Measurements from ENCODE around the gene LRRK1. TPM values are rescaled to one million over a fixed set of nuclear protein-coding genes. Genes with fewer than 3 reads are reported as not detected.

The LRRK1 gene
- total RNA-seq, 4 donors from 2014 or later: 5.7 to 12.0 (median 10.0) TPM

DNA sequence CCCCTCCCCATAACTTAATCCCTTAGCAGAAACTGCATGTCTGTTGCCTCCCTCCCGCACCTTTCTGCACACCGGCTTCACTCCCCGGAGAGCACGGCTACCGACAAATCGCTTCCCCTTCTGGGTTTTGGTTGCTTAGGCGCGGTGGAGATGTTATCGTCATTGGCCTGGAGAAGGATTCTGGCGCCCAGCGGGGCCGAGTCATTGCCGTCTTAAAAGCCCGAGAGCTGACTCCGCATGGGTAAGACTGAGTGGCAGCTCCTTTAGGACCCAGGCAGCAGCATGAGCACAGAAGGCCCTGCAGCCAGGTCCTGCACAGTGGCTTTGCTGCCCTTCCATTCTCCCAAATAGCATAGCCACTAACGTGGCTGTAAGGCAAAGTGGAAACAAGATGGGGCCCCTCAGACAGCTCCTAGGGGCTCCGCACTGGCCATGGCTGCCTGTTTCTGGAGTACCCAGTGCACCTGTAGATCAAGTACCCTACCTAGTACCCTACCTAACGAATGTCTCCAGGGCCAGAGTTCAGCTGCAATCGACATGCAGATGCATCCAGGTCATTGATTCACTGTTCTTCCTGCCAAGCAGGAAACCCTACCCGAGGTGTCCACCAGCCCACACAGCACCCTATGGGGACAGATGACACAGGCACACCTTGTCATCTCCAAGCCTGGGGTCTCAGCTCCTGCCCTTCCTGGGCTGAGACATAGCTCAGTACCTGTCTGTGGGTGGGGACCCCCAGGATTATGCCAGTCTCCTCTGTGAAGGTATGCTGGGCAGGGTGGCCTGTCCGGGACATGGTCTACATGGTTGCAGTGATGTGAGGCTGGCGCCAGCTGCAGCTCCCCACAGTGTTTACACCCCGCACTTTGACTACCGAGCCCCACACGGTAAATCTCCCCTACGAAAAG, 147.6 kb downstream of the LRRK1 start:
- DNase-seq: no peak
- H3K4me3 ChIP-seq: no peak overlapping the region
- no peak overlapping the region for H3K27ac ChIP-seq
- no peak for TF ChIP-seq POLR2A (IDR thresholded peaks at IDR 0.05)
- peaks cover 5 to 37% (median 24%) of the 10 kb centered on the region in 3 donors for H3K4me1 ChIP-seq
- peaks cover 0 to 62% (median 0%) of the 10 kb centered on the region in 3 donors for H3K36me3 ChIP-seq
- WGBS, 2 donors: 79 to 93% methylated on average over 8 to 11 of the region's 26 CpGs
- H3K9me3 ChIP-seq: no peaks in the 10 kb centered on the region
- intact Hi-C loops (cut with DNase I): no loop called here
- H3K27me3 ChIP-seq: no peaks in the 10 kb centered on the region

DNA sequence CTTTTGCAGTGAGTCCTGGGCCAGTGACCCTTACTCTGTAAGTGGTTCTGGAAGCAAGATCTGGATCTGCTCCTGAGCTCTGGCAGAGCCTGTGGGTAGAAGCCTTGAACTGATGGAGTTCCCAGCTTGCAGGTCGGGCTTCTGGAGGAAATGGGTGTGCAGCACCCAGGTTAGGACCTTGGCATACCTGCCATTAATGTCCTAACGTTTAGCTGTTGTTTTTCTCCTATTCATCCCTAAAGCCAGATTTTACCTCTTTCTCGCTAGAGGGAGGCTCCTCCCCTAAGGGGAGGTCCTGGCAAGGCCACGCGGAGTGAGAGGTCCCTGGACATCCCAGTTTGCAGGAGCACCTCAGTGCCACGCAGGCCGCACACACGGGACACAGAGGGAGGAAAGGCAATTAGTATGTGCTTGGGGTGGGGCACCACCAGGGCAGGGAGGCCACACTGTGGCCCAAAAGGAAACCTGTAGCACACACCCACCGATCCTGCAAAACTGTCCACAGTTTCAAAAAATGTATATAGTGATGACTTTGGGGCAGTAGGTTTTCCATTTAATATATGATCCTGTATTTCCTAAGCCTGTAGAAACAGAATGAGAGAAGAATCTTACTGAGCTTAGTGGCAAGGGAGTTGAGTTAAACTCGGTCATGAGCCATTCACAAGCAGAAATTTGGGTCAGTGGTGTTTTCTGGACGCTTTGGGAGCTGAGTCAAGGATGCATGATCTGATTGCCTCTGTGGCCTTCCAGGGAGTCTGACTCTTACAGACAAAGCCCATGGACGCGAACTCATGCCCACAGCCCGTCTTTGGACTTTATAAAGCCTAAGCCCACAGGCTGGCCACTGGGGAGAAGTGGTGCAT, 148.7 kb downstream of the LRRK1 start:
- no peak for DNase-seq
- TF ChIP-seq CTCF (IDR thresholded peaks at IDR 0.05): no peak
- no peak for TF ChIP-seq POLR2A (IDR thresholded peaks at IDR 0.05)
- WGBS, 2 donors: 74 to 88% methylated on average over 6 to 11 of the region's 14 CpGs
- H3K4me1 ChIP-seq: peaks cover 5 to 37% (median 24%) of the 10 kb centered on the region in 3 donors
- peaks cover 0 to 51% (median 0%) of the 10 kb centered on the region in 3 donors for H3K36me3 ChIP-seq
- no peaks in the 10 kb centered on the region for H3K27me3 ChIP-seq
- no peaks in the 10 kb centered on the region for H3K9me3 ChIP-seq
- H3K27ac ChIP-seq: peak overlapping the region in 2 of 4 donors; percentile 72 to 78
- H3K4me3 ChIP-seq: no peak overlapping the region
- intact Hi-C loops (cut with DNase I): no loop called here

DNA sequence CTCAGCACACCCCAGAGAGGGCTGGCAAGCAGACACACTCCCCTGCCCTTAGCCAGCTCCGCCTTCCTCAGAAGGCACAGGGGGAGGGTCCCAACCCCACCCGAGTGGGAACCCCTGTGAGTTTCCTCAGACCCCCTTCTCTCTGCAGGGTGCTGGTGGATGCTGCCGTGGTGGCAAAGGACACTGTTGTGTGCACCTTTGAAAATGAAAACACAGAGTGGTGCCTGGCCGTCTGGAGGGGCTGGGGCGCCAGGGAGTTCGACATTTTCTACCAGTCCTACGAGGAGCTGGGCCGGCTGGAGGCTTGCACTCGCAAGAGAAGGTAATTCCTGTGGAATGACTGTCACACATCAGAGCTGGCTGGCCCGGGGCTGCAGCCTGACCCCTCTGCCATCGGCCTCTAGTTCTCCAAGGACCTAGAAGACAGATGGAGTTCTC, 149.4 kb downstream of the LRRK1 start:
- peak overlapping the region in 3 of 4 donors; percentile 1 to 78 (median 72) for H3K27ac ChIP-seq
- no peak for DNase-seq
- peaks cover 0 to 44% (median 0%) of the 10 kb centered on the region in 3 donors for H3K36me3 ChIP-seq
- H3K27me3 ChIP-seq: no peaks in the 10 kb centered on the region
- no peaks in the 10 kb centered on the region for H3K9me3 ChIP-seq
- intact Hi-C loops (cut with DNase I): no loop called here
- no peak for TF ChIP-seq CTCF (IDR thresholded peaks at IDR 0.05)
- no peak for TF ChIP-seq POLR2A (IDR thresholded peaks at IDR 0.05)
- H3K4me3 ChIP-seq: no peak overlapping the region
- peaks cover 5 to 37% (median 24%) of the 10 kb centered on the region in 3 donors for H3K4me1 ChIP-seq
- WGBS, 2 donors: 79 to 80% methylated on average over 3 of the region's 11 CpGs

DNA sequence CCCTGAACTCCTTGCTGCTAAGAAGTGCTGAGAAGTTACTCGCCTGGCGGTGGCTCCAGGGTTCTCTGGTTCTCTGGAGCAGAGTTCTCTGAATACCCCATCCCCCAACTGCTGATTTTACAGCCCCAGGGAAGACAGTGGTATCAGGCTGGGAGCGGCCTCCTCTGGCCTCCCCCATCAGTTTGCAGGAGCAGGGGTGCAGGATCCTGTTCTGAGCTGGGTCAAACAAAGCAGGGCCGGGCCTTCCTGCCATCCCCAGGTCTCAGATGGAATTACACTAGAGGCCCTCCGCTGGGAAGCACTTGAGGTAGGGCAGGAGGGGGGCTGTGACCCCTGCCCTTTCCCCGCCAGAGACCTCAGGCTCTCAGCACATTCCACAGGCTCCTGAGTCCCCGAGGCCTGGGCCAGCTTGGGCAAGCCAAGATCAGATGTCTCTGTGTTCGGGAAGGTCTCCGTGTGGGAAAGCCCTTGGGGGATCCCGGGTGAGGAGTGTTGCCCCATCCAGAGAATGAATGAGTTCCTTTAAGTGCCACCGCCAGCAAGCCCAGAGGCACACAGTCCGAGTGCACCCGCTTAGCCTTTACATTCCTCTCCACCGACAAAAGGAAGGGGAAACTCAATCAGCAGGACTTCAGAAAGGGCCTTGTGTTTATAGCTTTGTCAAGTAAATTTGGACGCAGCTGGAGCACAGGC, 149.9 kb downstream of the LRRK1 start:
- H3K27ac ChIP-seq: peak overlapping the region; percentile 1 to 78 (median 52)
- WGBS, 2 donors: 36 to 50% methylated on average over 5 to 15 of the region's 15 CpGs
- no peak for DNase-seq
- no peak overlapping the region for H3K4me3 ChIP-seq
- peaks cover 0 to 40% (median 0%) of the 10 kb centered on the region in 3 donors for H3K36me3 ChIP-seq
- peaks cover 5 to 37% (median 24%) of the 10 kb centered on the region in 3 donors for H3K4me1 ChIP-seq
- no peak for TF ChIP-seq POLR2A (IDR thresholded peaks at IDR 0.05)
- peak in 1 of 6 experiments; percentile 5 for TF ChIP-seq CTCF (IDR thresholded peaks at IDR 0.05)
- intact Hi-C loops (cut with DNase I): no loop called here
- H3K9me3 ChIP-seq: no peaks in the 10 kb centered on the region
- no peaks in the 10 kb centered on the region for H3K27me3 ChIP-seq

DNA sequence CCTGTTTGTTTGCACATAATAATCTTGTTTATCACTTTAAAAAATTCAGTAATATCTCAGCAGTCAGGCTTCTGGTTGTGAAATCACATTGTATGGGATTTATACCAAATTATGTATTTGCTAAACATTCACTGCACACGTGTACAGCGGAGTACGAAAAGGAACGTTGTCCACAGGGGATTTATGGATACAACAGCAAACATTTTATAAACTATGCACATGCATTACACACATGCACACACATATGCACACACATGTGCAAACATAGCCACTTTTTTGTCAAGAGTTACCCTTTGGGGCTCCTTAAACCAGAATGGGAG, 150.5 kb downstream of the LRRK1 start:
- intact Hi-C loops (cut with DNase I): no loop called here
- H3K27me3 ChIP-seq: no peaks in the 10 kb centered on the region
- TF ChIP-seq CTCF (IDR thresholded peaks at IDR 0.05) (no peak), POLR2A (IDR thresholded peaks at IDR 0.05) (no peak)
- peaks cover 5 to 37% (median 24%) of the 10 kb centered on the region in 3 donors for H3K4me1 ChIP-seq
- H3K27ac ChIP-seq: peak overlapping the region in 3 of 4 donors; percentile 63 to 78 (median 72)
- 55 to 68% methylated on average over 4 of the region's 4 CpGs for WGBS, 2 donors
- no peak for DNase-seq
- H3K4me3 ChIP-seq: no peak overlapping the region
- peaks cover 0 to 35% (median 0%) of the 10 kb centered on the region in 3 donors for H3K36me3 ChIP-seq
- H3K9me3 ChIP-seq: no peaks in the 10 kb centered on the region

All from esophagus squamous epithelium (tissue), 5 donors.